Measurements from ENCODE around the gene TENT4B.
"Not testable (repeated sequence)": the region's sequence is repeated elsewhere in the genome, so short reads cannot be mapped to it uniquely, and the experiment has no call there.

The TENT4B gene

DNA sequence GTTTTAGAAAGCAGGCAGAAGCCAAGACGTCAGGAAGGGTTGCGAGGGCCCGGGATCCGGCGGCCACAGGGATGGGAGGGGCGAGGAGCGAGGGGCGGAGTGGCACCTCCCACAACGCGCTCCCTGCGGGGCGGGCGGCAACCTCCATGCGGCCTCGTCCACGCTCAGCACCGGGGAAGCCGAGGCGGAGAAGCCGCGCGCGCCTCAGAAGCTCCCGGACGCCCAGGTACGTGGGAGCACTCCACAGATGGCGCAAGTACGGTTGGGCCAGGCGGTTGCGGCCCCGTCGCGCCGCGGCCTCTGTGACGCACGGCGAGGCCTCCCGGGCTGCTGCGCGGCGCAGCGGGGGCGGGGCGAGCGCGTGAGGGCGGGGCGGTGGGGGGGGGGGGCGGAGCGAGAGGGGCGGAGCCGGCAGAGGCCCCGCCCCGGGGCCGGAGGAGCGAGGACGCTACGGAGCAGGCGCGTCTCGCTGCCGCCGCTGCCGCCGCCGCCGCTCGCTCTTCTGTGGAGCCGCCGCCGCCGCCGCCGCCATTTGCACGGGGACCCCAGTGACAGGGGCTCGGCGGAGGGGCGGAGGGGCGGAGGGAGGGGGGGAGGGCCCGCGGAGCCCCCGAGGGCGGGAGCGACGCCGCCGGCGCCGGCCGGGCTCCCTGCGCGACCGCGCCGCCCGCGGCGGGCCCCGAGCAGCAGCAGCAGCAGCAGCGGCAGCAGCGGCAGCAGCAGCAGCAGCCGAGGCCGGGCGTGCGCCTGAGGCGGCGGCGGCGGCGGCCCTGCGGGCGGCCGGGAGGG is at the start of gene TENT4B:
TENT4B (plus strand) TSS at position 500 of the 789 bp plus-strand sequence. CDS start 316 bp downstream, outside the sequence.
- DNase-seq (ENCODE audit: low read depth in 3 of 3), result peak; percentile 74 to 82 (median 80)

DNA sequence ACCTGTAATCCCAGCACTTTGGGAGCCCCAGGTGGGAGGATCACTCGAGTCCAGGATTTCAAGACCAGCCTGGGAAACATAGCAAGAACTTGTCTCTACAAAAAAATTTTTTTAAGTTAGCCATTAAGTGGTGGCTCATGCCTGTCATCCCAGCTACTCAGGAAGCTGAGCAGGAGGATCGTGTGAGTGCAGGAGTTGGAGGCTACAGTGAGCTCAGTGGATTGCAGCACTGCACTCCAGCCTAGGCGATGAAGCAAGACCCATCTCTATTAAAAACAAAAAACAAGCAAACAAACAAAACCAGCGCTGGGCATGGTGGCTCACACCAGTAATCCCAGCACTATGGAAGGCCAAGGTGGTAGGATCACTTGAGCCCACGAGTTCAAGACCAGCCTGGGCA is 49.3 kb upstream of the TENT4B start:
- DNase-seq (ENCODE audit: low read depth in 3 of 3), result no peak

DNA sequence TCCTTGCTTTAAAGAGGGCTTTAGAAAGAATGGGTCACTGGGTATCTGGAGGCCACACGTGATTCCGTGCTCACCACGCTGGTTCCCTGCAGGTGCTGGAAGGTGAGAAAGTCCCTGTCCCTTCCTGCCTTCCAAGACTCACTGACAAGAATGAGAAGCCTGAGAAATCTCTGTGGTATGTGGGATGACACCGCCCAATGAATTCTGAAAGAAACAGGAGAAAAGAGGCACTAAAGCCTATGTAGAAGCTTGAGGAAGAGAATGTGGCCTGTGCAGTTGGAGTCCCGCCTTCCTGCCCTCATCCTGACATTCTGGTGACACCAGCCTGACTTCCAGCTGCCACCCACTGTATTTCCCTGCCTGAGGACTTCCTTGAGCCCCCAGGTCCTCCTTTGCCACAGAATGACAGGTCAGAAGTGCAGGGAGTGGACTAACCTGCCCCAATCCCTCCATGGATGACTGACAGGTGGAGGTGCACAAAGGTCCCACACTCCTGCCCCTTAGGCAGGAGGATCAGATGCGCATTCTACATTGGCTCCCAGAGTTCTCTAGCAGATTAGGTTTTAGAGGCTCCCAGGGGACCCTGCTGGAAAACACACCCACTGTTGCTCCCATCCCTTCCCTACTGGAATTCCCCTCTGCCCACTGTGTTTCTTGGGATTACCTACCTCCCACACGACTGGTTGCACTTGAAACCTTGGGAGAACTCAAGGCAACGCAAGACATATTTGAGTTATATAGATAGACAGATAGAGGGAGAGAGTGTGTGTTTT is 38.6 kb upstream of the TENT4B start:
- DNase-seq (ENCODE audit: low read depth in 3 of 3), result no peak

DNA sequence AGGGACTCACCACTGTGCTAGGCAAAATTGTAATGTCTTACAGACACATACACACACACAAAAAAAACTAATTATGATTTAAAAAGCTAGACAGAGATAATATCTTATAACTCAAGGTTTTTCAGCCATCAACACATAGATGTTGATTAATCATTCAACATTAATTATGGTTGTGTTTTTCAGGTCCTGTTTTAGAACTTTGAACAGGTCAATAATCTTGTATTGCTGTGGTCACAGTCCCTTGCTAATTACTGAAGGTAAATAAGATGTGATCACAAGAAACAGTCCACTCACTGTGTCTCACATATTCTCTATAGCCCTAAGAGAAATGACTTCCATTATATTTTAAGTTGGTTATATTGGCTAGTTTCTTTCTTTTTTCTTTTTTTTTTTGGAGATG is 32.4 kb upstream of the TENT4B start:
- no peak for DNase-seq (ENCODE audit: low read depth in 3 of 3)

DNA sequence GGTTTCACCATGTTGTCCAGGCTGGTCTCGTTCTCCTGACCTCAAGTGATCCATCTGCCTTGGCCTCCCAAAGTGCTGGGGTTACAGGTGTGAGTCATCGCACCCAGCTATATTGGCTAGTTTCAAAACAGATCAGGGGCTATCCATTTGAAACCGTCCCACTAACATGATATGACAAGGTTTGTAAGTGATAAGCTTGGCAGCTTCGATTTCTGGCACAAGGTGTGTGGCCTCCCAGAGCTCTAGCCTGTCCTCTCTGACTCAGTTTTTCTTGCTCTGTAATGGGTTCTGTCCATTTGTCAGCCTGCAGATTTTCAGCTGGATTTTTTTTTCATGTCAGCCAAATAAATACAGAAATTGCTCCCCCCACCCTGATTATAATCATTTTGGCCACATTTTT is 31.8 kb upstream of the TENT4B start:
- DNase-seq (ENCODE audit: low read depth in 3 of 3), result no peak

DNA sequence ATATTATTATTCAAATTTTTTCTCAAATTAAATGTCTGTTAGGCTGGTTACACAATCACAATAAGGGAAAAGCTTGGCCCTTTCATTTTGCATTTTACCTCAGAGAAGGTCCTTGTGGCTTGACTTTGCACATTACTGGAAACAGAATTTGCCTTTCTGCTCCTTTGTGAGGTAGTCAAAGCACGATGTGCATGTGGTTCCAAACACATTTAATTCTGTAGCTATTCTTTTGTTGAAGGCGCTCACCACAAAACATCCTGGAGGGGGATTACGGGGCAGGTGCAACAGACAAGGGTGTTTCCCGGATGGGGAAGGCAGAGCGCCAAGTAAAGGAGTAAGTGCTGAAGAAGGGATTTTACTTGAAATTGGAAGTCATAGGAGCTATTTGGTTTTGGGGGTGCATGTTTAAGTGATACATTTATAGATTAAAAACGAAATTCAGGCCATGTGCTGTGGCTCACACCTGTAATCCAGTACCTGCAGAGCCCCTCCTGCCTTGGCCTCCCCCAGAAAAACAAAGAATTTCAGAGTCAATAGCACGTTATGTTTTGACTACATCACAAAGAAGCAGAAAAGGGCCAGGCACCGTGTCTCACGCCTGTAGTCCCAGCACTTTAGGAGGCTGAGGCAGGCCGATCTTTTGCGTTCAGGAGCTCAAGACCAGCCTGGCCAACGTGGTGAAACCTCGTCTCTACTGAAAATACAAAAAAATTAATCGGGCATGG is 31.2 kb upstream of the TENT4B start:
- DNase-seq (ENCODE audit: low read depth in 3 of 3), result peak; percentile 3 to 15 (median 12)

DNA sequence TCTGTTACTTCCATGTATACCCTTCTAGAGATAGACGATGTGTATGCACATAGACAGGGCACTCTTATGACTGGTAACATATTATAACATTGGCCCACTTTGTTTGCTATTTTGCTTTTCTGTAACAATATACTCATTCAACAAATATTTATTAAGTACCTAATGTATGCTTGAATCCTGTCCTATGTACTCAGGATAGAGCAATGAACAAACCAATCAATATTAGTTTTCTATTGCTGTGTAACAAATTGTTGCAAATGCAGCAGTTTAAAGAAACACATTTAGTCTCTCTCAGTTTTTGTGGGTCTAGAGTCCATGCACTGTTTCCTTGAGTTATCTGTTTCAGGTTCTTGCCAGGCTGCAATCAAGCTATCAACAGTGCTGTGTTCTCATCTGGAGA is 29.7 kb upstream of the TENT4B start:
- DNase-seq (ENCODE audit: low read depth in 3 of 3), result no peak

DNA sequence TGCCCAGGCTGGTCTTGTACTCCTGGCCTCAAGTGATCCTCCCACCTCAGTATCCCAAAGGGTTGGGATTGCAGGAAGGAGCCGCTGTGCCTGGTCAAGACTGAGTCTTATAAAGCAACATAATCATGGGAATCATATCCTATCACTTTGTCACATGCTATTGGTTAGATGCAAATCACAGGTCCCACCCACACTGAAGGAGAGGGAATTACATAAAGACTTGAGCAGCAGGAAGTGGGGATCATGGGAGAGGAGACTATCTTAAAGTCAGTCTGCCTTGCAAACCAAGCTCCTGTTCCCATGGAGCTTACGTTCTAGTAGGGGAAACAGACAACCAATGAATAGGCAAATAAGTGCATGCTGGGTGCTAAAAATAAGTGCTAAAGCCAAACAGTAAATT is 28.3 kb upstream of the TENT4B start:
- DNase-seq (ENCODE audit: low read depth in 3 of 3), result no peak

DNA sequence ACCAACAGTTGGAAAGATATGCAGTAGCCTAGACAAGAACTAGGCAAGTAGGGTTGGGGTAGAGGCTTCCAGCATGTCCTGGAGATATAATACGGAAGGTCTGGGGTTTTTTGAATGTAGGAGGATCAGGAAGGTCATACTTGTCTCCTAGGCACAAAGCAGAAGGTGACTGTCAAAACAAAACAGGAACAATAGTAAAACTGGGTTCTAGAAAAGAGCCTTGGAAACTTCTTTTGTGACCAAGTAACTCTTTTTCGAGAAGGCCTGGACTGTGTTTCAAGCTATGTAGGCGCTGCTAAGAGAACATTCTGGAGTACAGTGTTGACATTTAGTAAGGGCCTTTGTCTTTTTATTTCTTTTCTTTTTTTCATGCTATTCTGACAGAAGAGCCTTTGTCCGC is 26.9 kb upstream of the TENT4B start:
- no peak for DNase-seq (ENCODE audit: low read depth in 3 of 3)

DNA sequence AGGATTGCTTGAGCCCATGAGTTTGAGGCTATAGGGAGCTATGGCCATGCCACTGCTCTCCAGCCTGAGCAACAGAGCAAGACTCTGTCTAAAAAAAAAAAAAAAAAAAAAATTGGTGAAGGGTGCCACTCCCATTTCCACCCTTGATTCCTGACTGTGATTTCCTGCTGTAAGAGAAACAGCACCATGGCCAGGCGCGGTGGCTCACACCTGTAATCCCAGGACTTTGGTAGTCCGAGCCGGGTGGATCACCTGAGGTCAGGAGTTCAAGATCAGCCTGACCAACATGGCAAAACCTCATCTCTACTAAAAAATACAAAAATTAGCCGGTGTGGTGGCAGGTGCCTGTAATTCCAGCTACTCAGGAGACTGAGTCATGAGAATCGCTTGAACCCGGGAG is 20.5 kb upstream of the TENT4B start:
- not testable (repeated sequence) for DNase-seq (ENCODE audit: low read depth in 3 of 3)

DNA sequence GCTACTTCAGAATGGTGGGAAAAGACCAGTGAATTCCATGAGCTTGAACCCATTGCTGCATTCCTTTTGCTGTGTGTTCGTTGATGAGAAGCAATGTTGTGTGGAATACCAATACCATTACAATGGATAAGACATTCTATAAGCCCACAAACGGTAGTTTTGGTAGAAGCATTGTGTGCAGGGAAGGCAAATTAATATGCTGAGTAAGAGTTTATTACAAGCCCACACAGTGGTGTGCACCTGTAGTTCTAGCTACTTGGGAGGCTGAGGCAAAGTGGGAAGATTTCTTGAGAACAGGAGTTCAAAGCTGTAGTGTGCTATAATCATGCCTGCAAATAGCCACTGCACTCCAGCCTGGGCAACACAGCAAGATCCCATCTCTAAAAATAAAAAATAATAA is 19.9 kb upstream of the TENT4B start:
- no peak for DNase-seq (ENCODE audit: low read depth in 3 of 3)

DNA sequence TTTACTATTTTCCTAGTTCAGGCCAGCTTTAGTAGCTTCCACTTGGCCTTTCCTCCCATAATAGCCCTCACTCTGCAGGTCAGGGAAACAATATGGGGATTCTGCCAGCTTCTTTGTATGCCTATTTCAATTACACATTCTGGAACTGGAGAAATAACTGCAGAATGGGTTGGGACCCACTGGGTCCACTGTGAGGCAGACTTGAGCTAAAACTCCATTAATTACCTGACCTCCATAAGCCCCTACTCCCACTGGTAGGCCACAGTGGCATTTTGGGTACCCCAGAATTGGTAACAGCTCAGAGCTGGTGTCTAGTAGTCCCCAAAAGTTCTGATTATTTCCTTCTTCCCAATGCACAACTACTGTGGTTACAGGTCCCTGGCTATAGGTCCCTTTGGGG is 16.7 kb upstream of the TENT4B start:
- no peak for DNase-seq (ENCODE audit: low read depth in 3 of 3)

DNA sequence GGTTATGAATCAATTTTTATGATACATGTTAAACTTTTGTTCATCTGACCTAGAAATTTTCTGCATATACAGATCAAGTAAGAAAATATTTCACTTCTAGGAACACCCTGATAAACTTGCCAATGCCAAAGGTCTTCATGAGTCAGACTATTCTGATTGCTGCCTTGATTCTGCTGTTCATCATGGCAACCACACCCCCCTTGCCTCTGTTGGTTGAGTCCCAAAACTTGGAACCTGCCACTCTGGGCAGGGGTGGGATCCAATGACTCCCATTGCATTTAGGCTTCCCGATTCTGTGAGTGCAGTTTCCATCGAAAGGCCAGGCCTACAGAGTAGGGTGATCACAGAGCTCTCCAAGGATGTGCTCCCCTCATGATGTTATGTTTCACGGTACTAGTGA is 15.8 kb upstream of the TENT4B start:
- DNase-seq (ENCODE audit: low read depth in 3 of 3), result no peak

DNA sequence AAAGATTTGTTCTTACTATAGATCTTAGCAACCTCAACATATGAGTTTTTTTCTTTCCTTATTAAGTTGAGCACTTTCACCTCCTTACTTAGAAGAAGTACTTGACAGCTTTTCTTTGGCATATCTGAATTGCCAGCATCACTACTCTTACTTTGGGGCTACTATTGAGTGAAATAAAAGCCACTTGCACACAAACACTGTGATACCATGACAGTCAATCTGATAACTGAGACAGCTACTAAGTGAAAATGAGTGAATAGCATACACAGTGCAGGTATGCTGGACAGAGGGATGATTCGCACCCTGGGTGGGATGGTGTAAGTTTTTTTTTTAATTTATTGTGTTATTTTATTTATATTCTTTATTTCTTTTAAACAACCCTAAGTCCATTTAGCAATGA is 13.5 kb upstream of the TENT4B start:
- DNase-seq (ENCODE audit: low read depth in 3 of 3), result no peak

DNA sequence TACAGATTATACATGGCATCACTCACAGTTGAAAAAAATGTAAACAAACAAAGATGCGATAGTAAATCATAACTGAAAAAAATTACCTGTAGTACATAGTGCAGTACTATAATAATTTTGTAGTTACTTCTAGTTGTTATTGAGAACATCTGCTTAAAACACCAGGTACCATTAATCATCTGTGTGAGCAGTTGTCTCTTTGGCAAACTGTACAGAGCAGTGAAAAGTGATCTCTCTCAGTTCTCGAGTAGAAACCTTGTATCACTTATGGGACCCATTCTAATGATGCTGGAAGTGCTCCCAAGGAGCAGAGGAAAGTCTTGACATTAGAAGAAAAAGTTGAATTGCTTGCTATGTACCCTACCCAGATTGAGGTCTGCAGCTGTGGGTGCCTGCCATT is 8.9 kb upstream of the TENT4B start:
- no peak for DNase-seq (ENCODE audit: low read depth in 3 of 3)

DNA sequence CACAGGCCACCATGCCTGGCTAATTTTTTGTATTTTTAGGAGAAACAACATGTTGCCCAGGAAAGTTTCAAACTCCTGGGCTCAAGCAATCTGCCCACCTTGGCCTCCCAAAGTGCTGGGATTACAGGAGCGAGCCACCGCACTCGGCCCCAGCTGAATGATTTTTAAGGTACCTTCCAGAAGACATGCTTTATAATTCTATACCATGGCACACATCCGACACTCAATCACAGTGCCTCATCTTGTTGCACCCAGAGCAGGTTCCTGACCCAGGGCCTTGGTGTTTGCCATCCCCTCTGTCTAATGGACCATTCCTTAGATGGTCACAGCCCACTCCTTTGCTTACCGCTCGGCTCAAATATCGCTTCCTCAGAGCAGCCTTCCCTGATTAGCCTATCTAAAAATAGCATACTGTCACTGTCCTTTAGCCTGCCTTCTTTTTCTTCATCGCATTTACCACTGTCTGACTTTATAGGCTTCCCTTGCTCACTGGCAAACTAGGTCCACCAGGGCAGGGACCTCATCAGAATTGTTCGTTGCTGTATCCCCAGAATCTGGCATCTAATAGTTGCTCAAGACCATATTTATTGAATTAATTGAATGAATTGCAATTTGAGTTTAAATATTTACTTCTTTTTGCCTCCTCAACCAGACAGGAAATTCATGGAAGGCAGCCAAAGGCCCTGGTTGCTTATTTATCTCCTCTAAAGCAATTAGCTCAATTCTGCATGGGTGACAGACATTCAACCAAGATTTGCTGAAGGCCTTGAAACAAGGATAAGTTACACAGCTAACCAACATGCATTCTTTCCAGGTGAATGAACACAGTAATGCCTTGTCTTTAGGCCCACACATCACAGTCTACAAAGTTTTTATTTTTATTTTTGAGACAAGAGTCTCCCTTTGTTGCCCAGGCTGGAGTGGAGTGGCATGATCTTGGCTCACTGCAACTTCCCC is 6.3 kb upstream of the TENT4B start:
- DNase-seq (ENCODE audit: low read depth in 3 of 3), result no peak

DNA sequence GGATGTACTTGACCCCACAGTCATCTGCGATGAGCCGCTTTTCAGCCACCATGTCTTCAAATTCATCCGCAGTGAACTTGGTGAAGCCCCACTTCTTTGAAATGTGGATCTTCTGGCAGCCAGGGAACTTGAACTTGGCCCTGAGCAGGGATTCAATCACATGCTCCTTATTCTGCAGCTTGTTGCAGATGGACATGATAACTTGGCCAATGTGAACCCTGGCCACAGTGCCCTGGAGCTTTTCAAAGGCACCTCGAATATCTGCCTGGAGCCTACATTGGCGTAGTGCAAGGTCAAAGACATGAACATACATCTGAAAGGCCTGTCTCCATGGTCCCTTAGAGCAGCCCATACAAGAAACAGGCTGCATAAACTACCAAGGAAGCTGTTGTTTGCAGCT is 1.8 kb upstream of the TENT4B start:
- no peak for DNase-seq (ENCODE audit: low read depth in 3 of 3)

DNA sequence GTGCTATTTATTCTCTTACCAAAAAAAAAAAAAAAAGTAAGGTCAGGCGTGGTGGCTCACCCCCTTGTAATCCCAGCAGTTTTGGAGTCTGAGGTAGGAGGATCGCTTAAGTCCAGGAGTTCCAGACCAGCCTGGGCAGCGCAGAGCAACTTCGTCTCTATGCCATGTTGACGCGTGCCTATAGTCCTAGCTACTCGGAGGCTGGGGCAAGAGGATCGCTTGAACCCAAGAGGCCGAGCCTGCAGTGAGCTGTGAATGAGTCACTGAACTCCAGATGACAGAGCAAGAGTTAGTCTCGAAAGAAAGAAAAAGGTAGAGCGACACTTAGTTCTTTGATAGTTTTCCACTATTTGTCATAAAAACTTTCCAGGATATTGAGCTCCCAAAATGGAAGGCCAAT is 1.4 kb upstream of the TENT4B start:
- no peak for DNase-seq (ENCODE audit: low read depth in 3 of 3)

DNA sequence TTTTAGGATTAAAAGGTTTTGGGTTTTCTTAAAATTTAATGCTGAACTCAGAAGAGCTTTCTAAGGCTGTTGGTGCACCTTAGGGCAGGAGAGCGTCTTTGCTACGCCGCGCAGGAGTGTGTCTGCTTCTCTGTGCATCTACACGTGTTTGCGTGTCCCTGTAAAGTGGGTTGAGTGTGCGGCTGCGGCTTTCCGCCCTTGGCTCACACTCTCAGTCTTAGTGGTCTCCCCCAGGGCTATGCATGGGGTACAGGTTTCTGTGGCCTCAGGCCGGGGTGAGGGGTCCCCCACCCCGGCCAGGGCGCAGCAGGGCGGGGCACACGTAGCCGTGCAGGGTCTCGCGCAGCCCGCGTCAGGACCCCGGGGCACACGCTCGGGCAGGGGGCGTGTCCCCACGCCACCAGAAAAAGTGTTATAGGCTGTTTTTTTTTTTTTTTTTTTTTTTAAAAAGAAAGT is 727 bp upstream of the TENT4B start:
- peak; percentile 52 to 80 (median 55) for DNase-seq (ENCODE audit: low read depth in 3 of 3)

DNA sequence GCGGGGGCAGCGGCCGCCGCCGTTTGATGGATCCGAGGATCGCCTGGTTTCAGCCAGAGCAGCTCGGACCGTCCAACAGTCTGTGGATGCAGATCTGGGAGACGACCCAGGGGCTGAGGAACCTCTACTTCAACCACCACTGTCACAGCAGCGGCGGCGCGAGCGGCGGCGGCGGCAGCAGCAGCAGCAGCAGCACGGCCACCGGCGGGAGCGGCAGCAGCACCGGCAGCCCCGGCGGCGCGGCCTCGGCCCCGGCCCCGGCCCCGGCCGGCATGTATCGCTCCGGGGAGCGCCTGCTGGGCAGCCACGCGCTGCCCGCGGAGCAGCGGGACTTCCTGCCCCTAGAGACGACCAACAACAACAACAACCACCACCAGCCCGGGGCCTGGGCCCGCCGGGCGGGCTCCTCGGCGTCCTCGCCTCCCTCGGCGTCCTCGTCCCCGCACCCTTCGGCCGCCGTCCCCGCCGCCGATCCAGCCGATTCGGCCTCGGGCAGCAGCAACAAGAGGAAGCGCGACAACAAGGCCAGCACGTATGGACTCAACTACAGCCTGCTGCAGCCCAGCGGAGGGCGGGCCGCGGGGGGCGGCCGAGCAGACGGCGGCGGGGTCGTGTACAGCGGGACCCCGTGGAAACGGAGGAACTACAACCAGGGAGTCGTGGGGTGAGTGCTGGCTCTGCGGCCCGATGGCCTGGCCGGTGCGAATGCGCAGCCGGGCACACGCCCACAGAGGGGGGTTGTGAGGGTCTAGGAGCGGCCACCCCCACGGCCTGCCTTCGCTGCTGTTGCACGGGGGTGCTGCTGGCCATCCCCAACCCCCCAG is 702 bp downstream of the TENT4B start:
- DNase-seq (ENCODE audit: low read depth in 3 of 3), result no peak

Measured in stimulated activated CD4-positive, alpha-beta T cell treated with anti-CD3 and anti-CD28 coated beads, TNF-alpha, amount 100 ng/mL, for 48 hours (primary cell).